K562 (cell line): ENCODE measurements around the gene ACYP2. TPM values are rescaled to one million over a fixed set of nuclear protein-coding genes. Genes with fewer than 3 reads are reported as not detected.

Experiments
- ATF1 ChIP-seq, 2 experiments: fragments of 450-650 bp in 1 of 2; IDR thresholded peaks; 2 replicates each; pipeline ENCODE4 v1.6.1; 2016; ENCODE audit warnings: missing compliant biosample characterization in 1 of 2, missing genetic modification characterization in 1 of 2
- CBX5 ChIP-seq: IDR thresholded peaks from 2 replicates; pipeline ENCODE4 v1.6.1; 2014; ENCODE audit warnings: low read depth, borderline replicate concordance
- CHAMP1 ChIP-seq: fragments of 450-650 bp; IDR thresholded peaks from 2 replicates; pipeline ENCODE4 v1.6.1; 2016; ENCODE audit warnings: mild to moderate bottlenecking
- CHD4 ChIP-seq: fragments of 200-600 bp; sonication (generic); IDR thresholded peaks from 3 replicates; pipeline ENCODE4 v1.6.1; 2012; ENCODE audit warnings: low read depth, mild to moderate bottlenecking, mixed read lengths, low read length, inconsistent platforms; ENCODE audit not compliant: insufficient read depth, insufficient replicate concordance, poor library complexity, severe bottlenecking
- DPF2 ChIP-seq: fragments of 450-650 bp; IDR thresholded peaks from 2 replicates; pipeline ENCODE4 v1.6.1; 2016
- E4F1 ChIP-seq: fragments of 250-450 bp; sonication (Bioruptor Pico); IDR thresholded peaks from 2 replicates; pipeline ENCODE4 v1.5.0; 2021; ENCODE audit warnings: mild to moderate bottlenecking, borderline replicate concordance
- EP300 ChIP-seq: IDR thresholded peaks from 2 replicates; pipeline ENCODE4 v1.6.1; 2012; ENCODE audit warnings: low read length, improper control_type of control experiment
- GATAD2B ChIP-seq: fragments of 450-650 bp; IDR thresholded peaks from 2 replicates; pipeline ENCODE4 v1.6.1; 2017; ENCODE audit warnings: mild to moderate bottlenecking, borderline replicate concordance
- NONO ChIP-seq, 2 experiments: fragments of 200-400 bp in 1 of 2; fragments of 450-650 bp in 1 of 2; formaldehyde crosslinking in 1 of 2; IDR thresholded peaks; 2 replicates each; pipeline ENCODE4 v1.6.1; 2017; ENCODE audit warnings: low read depth in 2 of 2, mild to moderate bottlenecking in 2 of 2, moderate library complexity in 2 of 2, low read length in 1 of 2
- NRF1 ChIP-seq, 2 experiments: fragments of 450-650 bp; IDR thresholded peaks in 1 of 2; conservative IDR thresholded peaks in 1 of 2; 2 replicates each; pipeline ENCODE4 v1.6.1; 2014; ENCODE audit warnings: mild to moderate bottlenecking in 2 of 2
- SAFB ChIP-seq: fragments of 200-400 bp; formaldehyde crosslinking; IDR thresholded peaks from 2 replicates; pipeline ENCODE4 v1.6.1; 2017; ENCODE audit warnings: low read depth, low read length, borderline replicate concordance
- THAP12 ChIP-seq: fragments of 250-450 bp; sonication (Bioruptor Pico); IDR thresholded peaks from 2 replicates; pipeline ENCODE4 v1.9.0; 2021; ENCODE audit warnings: mild to moderate bottlenecking, inconsistent platforms
- ZC3H11A ChIP-seq: IDR thresholded peaks from 2 replicates; pipeline ENCODE4 v1.6.1; 2012; ENCODE audit warnings: low read depth, low read length, improper control_type of control experiment
- ZNF124 ChIP-seq: sonication (generic); formaldehyde crosslinking; IDR thresholded peaks from 2 replicates; pipeline ENCODE4 v1.8.1; 2022; ENCODE audit warnings: missing genetic modification reagents
- ZNF277 ChIP-seq: fragments of 250-450 bp; sonication (Bioruptor Pico); IDR thresholded peaks from 2 replicates; pipeline ENCODE4 v1.8.0; 2022; ENCODE audit warnings: inconsistent platforms, mild to moderate bottlenecking, moderate library complexity, borderline replicate concordance
- ZNF707 ChIP-seq: fragments of 250-450 bp; sonication (Bioruptor Pico); conservative IDR thresholded peaks from 2 replicates; pipeline ENCODE4 v1.8.0; 2022; ENCODE audit warnings: inconsistent platforms, mild to moderate bottlenecking, moderate library complexity
- ZZZ3 ChIP-seq: fragments of 450-650 bp; IDR thresholded peaks from 2 replicates; pipeline ENCODE4 v1.6.1; 2016; ENCODE audit warnings: antibody characterized with exemption, mild to moderate bottlenecking, moderate library complexity
- polyA plus RNA-seq, 8 experiments: library from polyadenylated mRNA; depleted of rRNA in 4 of 8; stranded (reverse) in 5 of 8; unstranded in 3 of 8; fragments of >200 nt; fragmentation: Nextera tagmentation in 2 of 8; fragmentation: Illumina TruSeq in 1 of 8; extraction: Ambion mirVana in 2 of 8; extraction: Trizol in 1 of 8; gene quantifications; 2 replicates each; pipeline versions ENCODE4 v1.2.1 to v1.2.3, GENCODE V29; 2011 to 2014; ENCODE audit warnings: inconsistent platforms in 1 of 8, missing spikeins in 1 of 8
- total RNA-seq, 7 experiments: library from RNA; depleted of rRNA in 6 of 7; stranded (reverse); fragments of >200 nt in 6 of 7; fragmentation: Illumina TruSeq in 2 of 7; extraction: Trizol in 2 of 7; gene quantifications; 2 replicates each; pipeline versions ENCODE4 v1.2.1 to v1.2.3, GENCODE V29; 2011 to 2021; ENCODE audit warnings: low replicate concordance in 1 of 7

The ACYP2 gene
- total and polyA plus RNA-seq, 9 of the 15 experiments (the other 6 are each of a cell fraction or from before 2014, with no cell fraction given): 1.0 to 4.1 (median 2.0) TPM

GRCh38 chr2:54255230-54256090 is 140.0 kb downstream of the ACYP2 start (continued):
- TF ChIP-seq THAP12 (CRISPR knock-in tag) (no peak), DPF2 (no peak), ZC3H11A (no peak), CHD4 (no peak), NRF1 (conservative IDR thresholded peaks at IDR 0.05 in 1 of 2, IDR thresholded peaks at IDR 0.05 in 1 of 2) (no peak), NONO (IDR thresholded peaks at IDR 0.05; ENCODE audit: low read depth in 2 of 2, low read length in 1 of 2) (no peak), ZNF707 (CRISPR knock-in tag) (no peak), ATF1 (CRISPR knock-in tag; IDR thresholded peaks at IDR 0.05) (no peak), ATF1 (tag; IDR thresholded peaks at IDR 0.05) (0 out of 2 replicates have a peak, but pooled peaks have one; percentile 1), CBX5 (no peak), GATAD2B (no peak), E4F1 (CRISPR knock-in tag) (no peak), ZZZ3 (no peak), EP300 (no peak), ZNF277 (CRISPR knock-in tag) (no peak), ZNF124 (CRISPR knock-in tag) (no peak), SAFB (no peak), CHAMP1 (no peak)
